HEK293 (cell line): Measurements from ENCODE around the gene FOXP4.

Experiments used
- CTCF ChIA-PET: fragments of 350-600 bp; formaldehyde crosslinking; extraction: SDS; loops from one replicate; lab custom pipeline; 2021; ENCODE audit warnings: antibody characterized with exemption; lab: Yijun Ruan, JAX
- POLR2A ChIA-PET: fragments of 300-600 bp; formaldehyde crosslinking; extraction: SDS; loops from one replicate; lab custom pipeline; 2020; ENCODE audit warnings: antibody characterized with exemption, inconsistent platforms; lab: Yijun Ruan, JAX
- H3K27ac ChIP-seq: fragments of 200-500 bp; sonication (Bioruptor generic); 2 replicates; pipeline ENCODE4 v1.5.1; 2014; ENCODE audit warnings: low read depth, low read length, control low read depth, inconsistent platforms; ENCODE audit errors: extremely low read depth
- H3K36me3 ChIP-seq, 2 experiments: fragments of 200-500 bp in 1 of 2; sonication (Bioruptor generic) in 1 of 2; 1 replicate in 1 of 2; 2 replicates in 1 of 2; pipeline ENCODE4 v1.5.1; 2014 to 2017; ENCODE audit warnings: inconsistent platforms in 2 of 2, low read length in 2 of 2; ENCODE audit not compliant: control insufficient read depth in 2 of 2, insufficient read depth in 1 of 2
- H3K4me1 ChIP-seq: fragments of 200-500 bp; sonication (Bioruptor generic); 2 replicates; pipeline ENCODE4 v1.5.1; 2014; ENCODE audit warnings: mild to moderate bottlenecking, low read length, inconsistent platforms; ENCODE audit not compliant: control insufficient read depth, insufficient read depth
- H3K4me3 ChIP-seq: 2 replicates; pipeline ENCODE4 v1.5.1; 2011; ENCODE audit warnings: low read depth, mild to moderate bottlenecking, control low read depth, low read length, moderate library complexity
- H3K9me3 ChIP-seq: fragments of 200-500 bp; sonication (Bioruptor generic); 2 replicates; pipeline ENCODE4 v1.5.1; 2014; ENCODE audit warnings: low read depth, low read length, inconsistent platforms; ENCODE audit not compliant: control insufficient read depth, insufficient read depth
- EGR2 ChIP-seq: fragments of 450-650 bp; formaldehyde crosslinking; IDR thresholded peaks from 2 replicates; pipeline ENCODE4 v1.5.1; 2016; ENCODE audit warnings: low read depth, missing biosample characterization, missing genetic modification characterization
- FEZF1 ChIP-seq: fragments of 450-650 bp; formaldehyde crosslinking; IDR thresholded peaks from 2 replicates; pipeline ENCODE4 v1.5.1; 2016; ENCODE audit warnings: missing biosample characterization, missing genetic modification characterization
- GLIS2 ChIP-seq: fragments of 450-650 bp; formaldehyde crosslinking; IDR thresholded peaks from 2 replicates; pipeline ENCODE4 v1.5.1; 2016; ENCODE audit warnings: missing biosample characterization, missing genetic modification characterization
- KLF10 ChIP-seq: fragments of 450-650 bp; IDR thresholded peaks from 2 replicates; pipeline ENCODE4 v1.5.1; 2018; ENCODE audit warnings: missing biosample characterization, mild to moderate bottlenecking, missing genetic modification characterization
- KLF17 ChIP-seq: fragments of 450-650 bp; formaldehyde crosslinking; IDR thresholded peaks from 2 replicates; pipeline ENCODE4 v1.5.1; 2016; ENCODE audit warnings: missing biosample characterization, missing genetic modification characterization
- KLF9 ChIP-seq: fragments of 450-650 bp; formaldehyde crosslinking; IDR thresholded peaks from 2 replicates; pipeline ENCODE4 v1.5.1; 2016; ENCODE audit warnings: missing biosample characterization, missing genetic modification characterization, low read depth
- PATZ1 ChIP-seq: fragments of 450-650 bp; formaldehyde crosslinking; IDR thresholded peaks from 2 replicates; pipeline ENCODE4 v1.5.1; 2016; ENCODE audit warnings: missing biosample characterization, missing genetic modification characterization
- REPIN1 ChIP-seq: fragments of 450-650 bp; formaldehyde crosslinking; IDR thresholded peaks from 2 replicates; pipeline ENCODE4 v1.5.1; 2017; ENCODE audit warnings: missing biosample characterization, missing genetic modification characterization, low read depth
- SP2 ChIP-seq: fragments of 450-650 bp; formaldehyde crosslinking; IDR thresholded peaks from 2 replicates; pipeline ENCODE4 v1.5.1; 2016; ENCODE audit warnings: missing biosample characterization, missing genetic modification characterization
- WT1 ChIP-seq: fragments of 450-650 bp; formaldehyde crosslinking; IDR thresholded peaks from 2 replicates; pipeline ENCODE4 v1.5.1; 2016; ENCODE audit warnings: missing biosample characterization, missing genetic modification characterization
- ZEB2 ChIP-seq: fragments of 450-650 bp; formaldehyde crosslinking; IDR thresholded peaks from 2 replicates; pipeline ENCODE4 v1.5.1; 2016; ENCODE audit warnings: missing biosample characterization, missing genetic modification characterization
- ZFHX2 ChIP-seq: fragments of 450-650 bp; formaldehyde crosslinking; conservative IDR thresholded peaks from 2 replicates; pipeline ENCODE4 v1.5.1; 2016; ENCODE audit warnings: missing biosample characterization, missing genetic modification characterization
- ZFP37 ChIP-seq: fragments of 450-650 bp; formaldehyde crosslinking; IDR thresholded peaks from 2 replicates; pipeline ENCODE4 v1.5.1; 2016; ENCODE audit warnings: missing biosample characterization, missing genetic modification characterization
- ZFP69B ChIP-seq: fragments of 450-650 bp; formaldehyde crosslinking; IDR thresholded peaks from 2 replicates; pipeline ENCODE4 v1.5.1; 2016; ENCODE audit warnings: missing biosample characterization, missing genetic modification characterization
- ZIC2 ChIP-seq: fragments of 450-650 bp; formaldehyde crosslinking; IDR thresholded peaks from 2 replicates; pipeline ENCODE4 v1.5.1; 2016; ENCODE audit warnings: missing biosample characterization, missing genetic modification characterization
- ZNF132 ChIP-seq: fragments of 450-650 bp; formaldehyde crosslinking; IDR thresholded peaks from 2 replicates; pipeline ENCODE4 v1.5.1; 2017; ENCODE audit warnings: missing biosample characterization, missing genetic modification characterization, borderline replicate concordance
- ZNF19 ChIP-seq: fragments of 450-650 bp; formaldehyde crosslinking; IDR thresholded peaks from 2 replicates; pipeline ENCODE4; 2016; ENCODE audit warnings: missing biosample characterization, missing genetic modification characterization, low read depth
- ZNF214 ChIP-seq: fragments of 450-650 bp; formaldehyde crosslinking; IDR thresholded peaks from 2 replicates; pipeline ENCODE4 v1.5.1; 2017; ENCODE audit warnings: missing biosample characterization, mild to moderate bottlenecking, missing genetic modification characterization, borderline replicate concordance
- ZNF239 ChIP-seq: fragments of 450-650 bp; formaldehyde crosslinking; IDR thresholded peaks from 2 replicates; pipeline ENCODE4 v1.5.1; 2016; ENCODE audit warnings: missing biosample characterization, missing genetic modification characterization
- ZNF24 ChIP-seq: fragments of 450-650 bp; formaldehyde crosslinking; IDR thresholded peaks from 2 replicates; pipeline ENCODE4 v1.5.1; 2016; ENCODE audit warnings: missing biosample characterization, missing genetic modification characterization
- ZNF37A ChIP-seq: fragments of 450-650 bp; IDR thresholded peaks from 2 replicates; pipeline ENCODE4 v1.5.1; 2018; ENCODE audit warnings: missing biosample characterization, missing genetic modification characterization
- ZNF423 ChIP-seq: fragments of 450-650 bp; formaldehyde crosslinking; IDR thresholded peaks from 2 replicates; pipeline ENCODE4 v1.5.1; 2016; ENCODE audit warnings: missing biosample characterization, missing genetic modification characterization
- ZNF426 ChIP-seq: fragments of 450-650 bp; formaldehyde crosslinking; IDR thresholded peaks from 2 replicates; pipeline ENCODE4 v1.5.1; 2017; ENCODE audit warnings: missing biosample characterization, missing genetic modification characterization, mild to moderate bottlenecking, inconsistent platforms, moderate library complexity
- ZNF530 ChIP-seq: fragments of 450-650 bp; formaldehyde crosslinking; IDR thresholded peaks from 2 replicates; pipeline ENCODE4 v1.5.1; 2016; ENCODE audit warnings: low read depth, missing biosample characterization, missing genetic modification characterization
- ZNF701 ChIP-seq: fragments of 450-650 bp; formaldehyde crosslinking; IDR thresholded peaks from 2 replicates; pipeline ENCODE4 v1.5.1; 2016; ENCODE audit warnings: missing biosample characterization, missing genetic modification characterization
- ZNF843 ChIP-seq: fragments of 450-650 bp; formaldehyde crosslinking; IDR thresholded peaks from 2 replicates; pipeline ENCODE4 v1.5.1; 2016; ENCODE audit warnings: missing biosample characterization, missing genetic modification characterization
- TF ChIP-seq, protein P1 (sequence below): fragments of 450-650 bp; formaldehyde crosslinking; IDR thresholded peaks from 2 replicates; pipeline ENCODE4 v1.5.1; 2017; ENCODE audit warnings: missing biosample characterization, missing genetic modification characterization
- TF ChIP-seq, protein P2 (sequence below): fragments of 450-650 bp; formaldehyde crosslinking; IDR thresholded peaks from 2 replicates; pipeline ENCODE4 v1.5.1; 2016; ENCODE audit warnings: missing biosample characterization, missing genetic modification characterization

Gene FOXP4

DNA sequence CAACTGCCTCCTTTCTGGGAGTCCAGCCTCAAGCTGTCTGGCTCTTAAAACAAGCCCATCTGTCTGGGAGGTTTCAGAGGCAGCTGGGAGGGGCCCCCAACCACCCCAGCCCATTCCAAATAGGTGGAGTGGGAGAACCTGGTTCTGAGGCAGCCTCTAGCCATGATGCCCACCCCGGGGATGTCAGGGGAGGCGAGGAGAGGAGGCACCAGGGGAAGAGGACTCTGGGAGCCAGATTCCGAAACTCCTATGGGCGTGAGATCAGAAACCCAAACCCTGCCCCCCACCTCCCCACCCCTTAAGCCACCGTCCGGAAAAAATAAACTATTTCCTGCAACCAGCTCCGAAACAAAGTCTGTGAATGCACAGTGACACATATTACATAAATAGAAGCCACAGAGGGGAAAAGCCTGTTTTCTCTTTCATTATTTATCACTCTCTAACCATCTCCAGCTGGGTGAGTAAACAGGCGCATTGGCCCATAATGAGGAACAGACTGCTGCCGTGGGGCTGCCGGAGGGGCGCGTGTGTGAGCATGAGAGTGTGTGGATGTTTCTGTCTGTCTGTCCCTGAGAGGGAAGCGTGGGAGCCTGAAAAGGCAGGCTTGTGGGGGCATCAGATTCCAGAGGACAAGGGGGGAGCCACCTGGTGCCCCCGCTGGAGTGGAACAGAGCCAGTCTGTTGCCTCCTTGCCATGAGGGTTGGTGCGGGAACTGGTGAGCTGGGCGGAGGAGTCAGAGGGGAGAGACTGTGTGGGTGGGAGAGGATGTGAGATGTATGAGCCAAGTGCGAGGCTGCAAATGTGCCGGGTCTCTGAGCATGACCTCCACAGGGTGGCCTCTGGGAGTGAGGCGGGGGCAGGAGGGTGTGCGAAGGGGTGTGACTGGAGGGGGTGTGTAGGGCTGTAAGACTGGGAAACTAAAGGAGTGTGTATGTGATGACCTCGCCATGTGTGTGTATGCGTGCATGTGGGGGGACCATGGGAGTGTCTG, 14.3 kb upstream of the FOXP4 start:
- Histone ChIP-seq H3K4me3 (no peak overlapping the region), H3K4me1 (peaks cover 27% of the 10 kb centered on the region), H3K9me3 (no peaks in the 10 kb centered on the region), H3K36me3 (no peaks in the 10 kb centered on the region), H3K27ac (peak overlapping the region; percentile 53; the same call in 1 of the 2 replicates)
- ChIA-PET POLR2A (no interaction called here), CTCF (interaction anchor here (0.6 to 1.1 kb wide), 3 partner anchors 11 to 164 kb away, joined by 3 to 4 read pairs (median 3); no protein-coding TSS in a partner anchor)
- TF ChIP-seq WT1 (tag by site-specific recombination) = peak; percentile 92
- TF ChIP-seq KLF17 = peak; percentile 99
- TF ChIP-seq ZNF132 (tag by site-specific recombination) = no peak
- TF ChIP-seq ZNF843 (tag by site-specific recombination) = no peak
- 0 out of 2 replicates have a peak, but pooled peaks have one; percentile 15 for TF ChIP-seq ZNF701 (tag by site-specific recombination)
- peak; percentile 11; the same call in 1 of the 2 replicates for TF ChIP-seq ZEB2 (tag by site-specific recombination)
- TF ChIP-seq ZFP69B (tag by site-specific recombination) = peak; percentile 64
- peak; percentile 37 for TF ChIP-seq ZNF423 (tag by site-specific recombination)
- no peak for TF ChIP-seq ZNF239 (tag by site-specific recombination)
- no peak for TF ChIP-seq REPIN1 (tag by site-specific recombination)
- TF ChIP-seq ZNF19 = no peak
- peak; percentile 16; the same call in 1 of the 2 replicates for TF ChIP-seq ZNF24 (tag by site-specific recombination)
- TF ChIP-seq EGR2 (tag by site-specific recombination) = peak; percentile 99
- TF ChIP-seq PATZ1 (tag by site-specific recombination) = peak; percentile 89
- TF ChIP-seq FEZF1 (tag by site-specific recombination) = peak; percentile 36
- TF ChIP-seq, protein P1, sequence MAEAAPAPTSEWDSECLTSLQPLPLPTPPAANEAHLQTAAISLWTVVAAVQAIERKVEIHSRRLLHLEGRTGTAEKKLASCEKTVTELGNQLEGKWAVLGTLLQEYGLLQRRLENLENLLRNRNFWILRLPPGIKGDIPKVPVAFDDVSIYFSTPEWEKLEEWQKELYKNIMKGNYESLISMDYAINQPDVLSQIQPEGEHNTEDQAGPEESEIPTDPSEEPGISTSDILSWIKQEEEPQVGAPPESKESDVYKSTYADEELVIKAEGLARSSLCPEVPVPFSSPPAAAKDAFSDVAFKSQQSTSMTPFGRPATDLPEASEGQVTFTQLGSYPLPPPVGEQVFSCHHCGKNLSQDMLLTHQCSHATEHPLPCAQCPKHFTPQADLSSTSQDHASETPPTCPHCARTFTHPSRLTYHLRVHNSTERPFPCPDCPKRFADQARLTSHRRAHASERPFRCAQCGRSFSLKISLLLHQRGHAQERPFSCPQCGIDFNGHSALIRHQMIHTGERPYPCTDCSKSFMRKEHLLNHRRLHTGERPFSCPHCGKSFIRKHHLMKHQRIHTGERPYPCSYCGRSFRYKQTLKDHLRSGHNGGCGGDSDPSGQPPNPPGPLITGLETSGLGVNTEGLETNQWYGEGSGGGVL (tag by site-specific recombination) = peak; percentile 97
- TF ChIP-seq KLF10 (tag by site-specific recombination) = peak; percentile 93
- TF ChIP-seq ZNF530 (tag by site-specific recombination) = no peak
- no peak for TF ChIP-seq ZNF37A (tag by site-specific recombination)
- TF ChIP-seq SP2 (tag by site-specific recombination) = peak; percentile 49
- TF ChIP-seq, protein P2, sequence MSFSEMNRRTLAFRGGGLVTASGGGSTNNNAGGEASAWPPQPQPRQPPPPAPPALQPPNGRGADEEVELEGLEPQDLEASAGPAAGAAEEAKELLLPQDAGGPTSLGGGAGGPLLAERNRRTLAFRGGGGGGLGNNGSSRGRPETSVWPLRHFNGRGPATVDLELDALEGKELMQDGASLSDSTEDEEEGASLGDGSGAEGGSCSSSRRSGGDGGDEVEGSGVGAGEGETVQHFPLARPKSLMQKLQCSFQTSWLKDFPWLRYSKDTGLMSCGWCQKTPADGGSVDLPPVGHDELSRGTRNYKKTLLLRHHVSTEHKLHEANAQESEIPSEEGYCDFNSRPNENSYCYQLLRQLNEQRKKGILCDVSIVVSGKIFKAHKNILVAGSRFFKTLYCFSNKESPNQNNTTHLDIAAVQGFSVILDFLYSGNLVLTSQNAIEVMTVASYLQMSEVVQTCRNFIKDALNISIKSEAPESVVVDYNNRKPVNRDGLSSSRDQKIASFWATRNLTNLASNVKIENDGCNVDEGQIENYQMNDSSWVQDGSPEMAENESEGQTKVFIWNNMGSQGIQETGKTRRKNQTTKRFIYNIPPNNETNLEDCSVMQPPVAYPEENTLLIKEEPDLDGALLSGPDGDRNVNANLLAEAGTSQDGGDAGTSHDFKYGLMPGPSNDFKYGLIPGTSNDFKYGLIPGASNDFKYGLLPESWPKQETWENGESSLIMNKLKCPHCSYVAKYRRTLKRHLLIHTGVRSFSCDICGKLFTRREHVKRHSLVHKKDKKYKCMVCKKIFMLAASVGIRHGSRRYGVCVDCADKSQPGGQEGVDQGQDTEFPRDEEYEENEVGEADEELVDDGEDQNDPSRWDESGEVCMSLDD = peak; percentile 55; the same call in 1 of the 2 replicates
- no peak for TF ChIP-seq ZNF426 (tag by site-specific recombination)
- peak; percentile 97 for TF ChIP-seq KLF9 (tag by site-specific recombination)
- TF ChIP-seq GLIS2 = peak; percentile 87
- TF ChIP-seq ZFHX2 (tag by site-specific recombination) = peak; percentile 99
- TF ChIP-seq ZFP37 (tag by site-specific recombination) = no peak
- no peak for TF ChIP-seq ZNF214 (tag by site-specific recombination)
- peak; percentile 84 for TF ChIP-seq ZIC2
